GM19463 (cell line): Measurements from ENCODE around the gene CYTH3.
"Not testable (repeated sequence)": the region's sequence is repeated elsewhere in the genome, so short reads cannot be mapped to it uniquely, and the experiment has no call there.

Experiments
- ATAC-seq: cut with Tn5 transposase; IDR thresholded peaks from one replicate; pipeline ENCODE4 v1.9.1; 2021; ENCODE audit warnings: mild to moderate bottlenecking, moderate library complexity; ENCODE audit not compliant: unreplicated experiment

CYTH3 gene

DNA sequence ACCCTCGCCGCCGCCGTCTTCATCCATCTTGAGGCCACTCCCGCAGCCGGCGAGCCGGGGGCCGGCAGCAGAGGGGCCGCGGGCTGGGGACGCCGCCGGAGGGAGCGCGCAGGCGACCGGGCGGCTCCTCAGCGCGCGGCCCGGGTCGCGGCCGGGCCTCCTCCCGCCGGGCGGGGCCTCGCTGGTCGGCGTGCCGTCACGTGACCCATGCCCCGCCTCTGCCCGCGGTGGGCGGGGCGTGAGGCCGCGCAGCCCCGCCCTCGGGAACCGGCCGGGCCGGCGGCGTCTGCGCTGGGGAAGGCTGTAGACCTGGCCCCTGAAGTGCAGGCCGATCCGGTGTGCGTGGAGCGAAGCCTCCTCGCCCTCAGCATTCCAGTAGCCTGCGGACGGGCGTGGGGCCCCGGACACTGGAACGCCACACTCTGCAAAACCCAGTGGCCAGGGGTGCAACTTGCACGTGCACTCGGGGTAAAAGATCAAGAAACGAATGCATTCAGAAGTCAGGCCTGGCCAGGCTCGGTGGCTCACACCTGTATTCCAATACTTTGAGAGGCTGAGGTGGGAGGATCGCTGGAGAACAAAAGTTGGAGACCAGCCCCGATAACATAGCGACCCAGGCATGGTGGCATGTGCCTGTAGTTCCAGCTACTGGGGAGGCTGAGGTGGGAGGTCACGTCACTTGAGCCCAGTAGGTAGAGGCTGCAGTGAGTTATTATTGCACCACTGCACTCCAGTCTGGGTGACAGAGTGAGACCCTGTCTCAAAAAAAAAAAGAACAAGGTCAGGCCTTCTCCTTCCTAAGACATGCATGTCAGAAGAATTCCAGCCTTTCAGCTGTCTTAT lies at the start of gene CYTH3:
Gene CYTH3, minus strand, starts transcription at position 144 of the 843 bp plus-strand sequence. Its CDS starts 117 bp downstream, at position 27.
- peak; percentile 89 for ATAC-seq

DNA sequence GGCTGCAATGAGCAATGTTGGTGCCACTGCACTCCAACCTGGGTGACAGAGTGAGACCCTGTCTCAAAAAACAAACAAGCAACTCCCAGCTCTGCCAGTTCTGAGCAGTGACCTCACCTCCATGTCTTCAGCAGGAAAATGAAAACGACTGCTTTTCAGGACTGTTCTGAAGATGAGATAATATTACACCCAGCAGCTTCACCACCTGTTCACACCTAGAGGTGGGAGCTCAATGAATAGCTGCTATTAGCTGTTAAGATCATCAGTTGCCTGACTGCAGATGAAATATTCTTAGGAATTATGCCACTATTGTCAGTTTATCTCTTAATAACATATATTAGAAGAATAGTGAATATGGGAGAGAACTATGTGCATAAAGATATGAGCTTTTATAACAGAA lies 48.4 kb upstream of the CYTH3 start:
- ATAC-seq = no peak

GRCh38 chr7:6317797-6318438 lies 45.5 kb upstream of the CYTH3 start:
- no peak for ATAC-seq

DNA sequence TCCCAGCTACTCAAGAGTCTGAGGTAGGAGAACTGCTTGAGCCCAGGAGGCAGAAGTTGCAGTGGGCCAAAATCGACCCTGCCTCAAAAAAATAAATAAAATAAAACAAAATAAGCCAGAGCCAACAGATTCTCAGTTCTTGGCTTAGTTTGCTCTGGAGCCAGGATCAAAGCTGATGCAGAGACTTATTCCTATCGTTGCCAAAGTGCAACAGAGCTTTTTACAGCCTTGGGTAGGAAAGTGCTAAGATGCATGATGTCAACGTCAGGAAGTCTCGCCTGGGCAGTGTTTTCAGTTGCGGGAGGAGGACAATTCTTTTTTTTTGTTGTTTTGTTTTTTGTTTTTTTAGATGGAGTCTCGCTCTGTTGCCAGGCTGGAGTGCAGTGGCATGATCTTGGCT lies 43.8 kb upstream of the CYTH3 start:
- ATAC-seq = no peak

DNA sequence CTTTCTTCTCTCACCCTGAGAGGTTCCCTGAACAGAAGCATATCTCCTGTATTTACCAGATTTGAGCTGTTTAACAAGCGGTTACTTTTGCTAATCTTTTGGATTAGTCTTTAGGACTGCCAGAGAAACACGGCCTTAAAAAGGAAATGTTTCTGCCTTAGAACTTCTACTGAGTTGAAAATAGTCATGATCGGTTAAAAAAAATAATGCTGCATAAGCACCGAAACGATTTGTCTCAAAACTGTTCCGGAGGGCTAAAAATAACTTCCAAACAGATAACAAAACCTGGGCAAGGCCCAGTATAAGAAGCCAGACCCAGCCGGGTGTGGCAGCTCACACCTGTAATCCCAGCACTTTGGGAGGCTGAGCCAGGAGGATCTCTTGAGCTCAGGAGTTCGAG lies 43.3 kb upstream of the CYTH3 start:
- ATAC-seq = no peak

DNA sequence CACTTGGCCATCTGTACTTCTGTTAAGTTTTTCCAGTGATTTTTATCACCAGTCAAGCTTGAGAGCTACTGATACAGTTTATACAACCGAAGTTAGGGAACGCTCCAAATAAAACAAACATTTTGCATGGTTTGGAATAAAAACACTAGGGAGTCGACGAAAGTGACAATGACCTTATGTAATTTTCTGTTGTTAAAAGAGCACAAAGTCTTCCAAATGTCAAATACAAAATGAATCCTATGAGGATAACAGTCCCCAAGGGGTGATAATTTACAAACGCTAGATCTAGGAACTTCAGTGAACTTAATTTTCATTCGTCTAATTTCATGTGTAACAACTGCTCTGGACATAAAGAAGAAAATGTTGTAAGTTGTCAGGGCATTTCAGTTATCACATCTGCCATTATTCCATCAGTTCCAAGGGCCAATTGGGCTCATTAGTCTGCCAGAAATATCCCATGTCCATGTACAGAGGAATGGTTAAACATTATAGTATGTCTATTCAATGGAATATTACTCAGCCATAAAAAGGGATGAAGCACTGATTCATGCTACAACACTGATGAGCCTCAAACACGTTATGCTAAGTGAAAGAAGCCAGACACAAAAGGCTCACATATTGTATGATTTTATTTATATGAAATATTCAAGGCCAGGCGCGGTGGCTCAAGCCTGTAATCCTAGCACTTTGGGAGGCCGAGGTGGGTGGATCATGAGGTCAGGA lies 38.0 kb upstream of the CYTH3 start:
- ATAC-seq = no peak

GRCh38 chr7:6307762-6308161 lies 35.3 kb upstream of the CYTH3 start:
- no peak for ATAC-seq

- no peak for ATAC-seq
Observed at GRCh38 chr7:6306471-6306870, 34.0 kb upstream of the CYTH3 start.

GRCh38 chr7:6305330-6305729 lies 32.9 kb upstream of the CYTH3 start:
- no peak for ATAC-seq

GRCh38 chr7:6301446-6301845 lies 29.0 kb upstream of the CYTH3 start:
- ATAC-seq = not testable (repeated sequence)

- ATAC-seq = no peak
Observed at GRCh38 chr7:6299774-6300173, 27.4 kb upstream of the CYTH3 start.

GRCh38 chr7:6294839-6295238 lies 22.4 kb upstream of the CYTH3 start:
- ATAC-seq = no peak

DNA sequence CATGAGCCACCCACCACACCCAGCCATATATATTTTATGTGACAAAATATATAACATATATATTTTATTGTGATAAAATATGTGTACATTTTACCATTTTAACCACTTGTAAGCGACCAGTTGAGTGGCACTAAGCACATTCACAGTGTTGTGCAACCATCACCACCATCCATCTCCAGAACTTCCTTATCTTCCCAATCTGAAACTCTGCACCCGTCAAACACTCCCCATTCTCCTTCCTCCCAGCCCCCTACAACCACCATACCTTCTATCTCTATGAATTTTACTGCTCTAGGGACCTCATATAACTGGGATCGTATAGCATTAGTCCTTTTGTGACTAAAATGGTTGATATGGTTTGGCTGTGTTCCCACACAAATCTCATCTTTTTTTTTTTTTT lies 20.8 kb upstream of the CYTH3 start:
- ATAC-seq = no peak

GRCh38 chr7:6291941-6292340 lies 19.5 kb upstream of the CYTH3 start:
- not testable (repeated sequence) for ATAC-seq

DNA sequence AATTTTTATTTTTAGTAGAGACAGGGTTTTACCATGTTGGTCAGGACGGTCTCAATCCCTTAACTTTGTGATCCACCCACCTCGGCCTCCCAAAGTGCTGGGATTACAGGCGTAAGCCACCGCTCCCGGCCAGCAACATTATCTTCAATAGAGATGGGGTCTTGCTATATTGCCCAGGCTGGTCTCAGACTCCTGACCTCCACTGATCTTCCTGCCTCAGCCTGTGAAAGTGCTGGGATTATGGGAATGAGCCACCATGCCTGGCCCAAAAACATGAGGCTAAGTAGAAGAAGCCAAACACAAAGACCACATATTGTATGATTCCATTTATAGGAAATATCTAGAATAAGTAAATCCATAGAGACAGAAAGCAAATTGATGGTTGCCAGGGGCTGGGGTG lies 19.1 kb upstream of the CYTH3 start:
- ATAC-seq = no peak

- no peak for ATAC-seq
Observed at GRCh38 chr7:6290319-6290741, 17.9 kb upstream of the CYTH3 start.

DNA sequence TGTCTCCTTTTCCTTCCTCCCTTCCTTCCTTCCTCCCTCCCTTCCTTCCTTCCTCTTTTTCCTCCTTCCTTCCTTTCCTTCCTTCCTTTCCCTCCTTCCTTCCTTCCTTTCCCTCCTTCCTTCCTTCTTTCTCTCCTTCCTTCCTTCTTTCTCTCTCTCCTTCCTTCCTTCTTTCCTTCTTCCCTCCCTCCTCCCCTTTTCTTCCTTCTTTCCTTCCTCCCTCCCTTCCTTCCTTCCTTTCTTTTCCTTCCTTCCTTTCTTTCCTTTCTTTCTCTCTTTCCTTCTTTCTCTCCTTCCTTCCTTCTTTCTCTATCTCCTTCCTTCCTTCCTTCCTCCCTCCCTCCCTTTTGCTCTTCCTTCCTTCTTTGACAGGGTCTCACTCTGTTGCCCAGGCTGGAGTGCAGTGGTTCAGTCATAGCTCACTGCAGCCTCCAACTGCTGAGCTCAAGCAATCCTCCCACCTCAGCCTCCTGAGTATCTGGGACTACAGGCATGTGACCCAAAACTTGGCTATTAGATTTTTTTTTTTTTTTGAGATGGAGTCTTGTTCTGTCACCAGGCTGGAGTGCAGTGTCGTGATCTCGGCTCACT lies 15.9 kb upstream of the CYTH3 start:
- ATAC-seq = no peak

DNA sequence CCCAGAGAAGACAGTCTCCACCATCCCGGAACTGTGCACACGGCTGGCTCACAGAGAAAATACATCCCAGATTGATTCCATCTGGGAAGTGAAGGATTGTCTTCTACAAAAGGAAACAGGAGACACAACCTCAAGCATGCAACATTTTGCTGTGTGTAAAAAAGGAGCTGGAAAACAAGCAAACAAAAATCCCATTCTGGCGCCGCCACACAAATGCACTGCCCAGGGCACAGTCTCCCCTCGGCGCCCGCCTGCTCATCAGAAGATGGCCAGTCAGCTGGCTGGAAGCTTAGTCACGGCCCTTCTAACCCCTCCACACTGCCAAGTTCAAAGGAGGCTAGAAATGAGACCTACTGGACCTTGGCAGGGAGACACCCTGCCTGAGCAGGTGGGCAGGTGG lies 14.1 kb upstream of the CYTH3 start:
- ATAC-seq = no peak

- no peak for ATAC-seq
Observed at GRCh38 chr7:6284461-6285360, 12.3 kb upstream of the CYTH3 start.

- no peak for ATAC-seq
Observed at GRCh38 chr7:6284055-6284400, 11.6 kb upstream of the CYTH3 start.
